GM19467 (cell line): ENCODE data around the gene OR10H1.
"Not testable (repeated sequence)": the region's sequence is repeated elsewhere in the genome, so short reads cannot be mapped to it uniquely, and the experiment has no call there.

Experiments
- ATAC-seq: cut with Tn5 transposase; IDR thresholded peaks from one replicate; pipeline ENCODE4 v1.9.1; 2021; ENCODE audit warnings: mild to moderate bottlenecking, moderate library complexity; ENCODE audit not compliant: unreplicated experiment

The OR10H1 gene

DNA sequence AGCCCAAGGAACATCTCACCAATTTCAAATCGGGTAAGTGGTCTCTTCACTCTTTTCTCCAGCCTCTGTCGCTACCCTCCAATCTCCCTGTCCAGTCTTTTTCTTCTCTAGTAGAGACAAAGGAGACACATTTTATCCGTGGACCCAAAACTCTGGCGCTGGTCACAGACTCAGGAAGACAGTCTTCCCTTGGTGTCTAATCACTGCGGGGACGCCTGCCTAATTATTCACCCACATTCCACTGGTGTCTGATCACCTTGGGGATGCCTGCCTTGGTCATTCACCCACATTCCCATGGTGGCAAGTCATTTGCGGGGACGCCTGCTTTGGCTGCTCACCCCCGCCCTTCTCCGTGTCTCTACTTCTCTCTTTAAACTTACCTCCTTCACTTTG lies 13.8 kb upstream of the OR10H1 start:
- ATAC-seq, result no peak

DNA sequence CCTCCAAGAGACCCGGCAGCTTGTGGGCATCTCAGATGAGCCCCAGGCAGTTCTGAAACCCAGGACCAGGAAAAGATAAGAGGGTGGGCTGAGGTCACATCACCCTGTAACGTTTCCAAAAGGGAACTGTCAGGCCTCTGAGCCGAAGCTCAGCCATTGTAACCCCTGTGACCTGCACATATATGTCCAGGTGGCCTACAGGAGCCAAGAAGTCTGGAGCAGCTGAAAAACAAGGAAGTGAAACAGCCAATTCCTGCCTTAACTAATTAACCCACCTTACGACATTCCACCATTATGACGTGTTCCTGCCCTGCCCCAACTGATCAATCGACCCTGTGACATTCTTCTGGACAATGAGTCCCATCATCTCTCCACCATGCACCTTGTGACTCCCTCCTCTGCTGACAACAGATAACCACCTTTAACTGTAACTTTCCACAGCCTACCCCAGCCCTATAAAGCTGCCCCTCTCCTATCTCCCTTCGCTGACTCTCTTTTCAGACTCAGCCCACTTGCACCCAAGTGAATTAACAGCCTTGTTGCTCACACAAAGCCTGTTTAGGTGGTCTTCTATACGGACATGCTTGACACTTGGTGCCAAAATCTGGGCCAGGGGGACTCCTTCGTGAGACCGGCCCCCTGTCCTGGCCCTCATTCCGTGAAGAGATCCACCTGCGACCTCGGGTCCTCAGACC lies 13.3 kb upstream of the OR10H1 start:
- ATAC-seq, result not testable (repeated sequence)

DNA sequence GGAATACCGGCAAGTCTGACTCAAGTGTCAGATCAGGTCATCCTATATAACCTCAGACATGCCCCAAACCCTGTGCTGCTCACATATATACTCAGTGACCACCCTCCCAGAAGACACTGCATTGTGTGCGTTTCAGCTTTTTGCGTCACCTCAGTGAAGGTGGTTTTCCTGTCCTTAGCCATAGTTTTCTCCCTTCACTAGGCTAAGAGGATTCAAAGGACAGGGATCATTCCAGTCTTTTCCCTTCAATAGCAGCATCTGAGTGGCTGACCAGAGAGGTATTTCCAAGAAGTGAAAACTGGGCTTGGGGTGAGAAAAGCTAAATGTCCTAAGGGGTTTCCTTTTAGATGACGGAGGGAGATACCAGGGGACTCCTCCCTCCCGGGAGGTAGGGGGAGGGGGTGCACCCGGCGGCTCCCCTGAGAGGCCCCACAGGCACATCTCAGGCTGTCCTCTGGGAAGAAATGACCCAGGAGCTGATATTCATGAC lies 12.7 kb upstream of the OR10H1 start:
- no peak for ATAC-seq

DNA sequence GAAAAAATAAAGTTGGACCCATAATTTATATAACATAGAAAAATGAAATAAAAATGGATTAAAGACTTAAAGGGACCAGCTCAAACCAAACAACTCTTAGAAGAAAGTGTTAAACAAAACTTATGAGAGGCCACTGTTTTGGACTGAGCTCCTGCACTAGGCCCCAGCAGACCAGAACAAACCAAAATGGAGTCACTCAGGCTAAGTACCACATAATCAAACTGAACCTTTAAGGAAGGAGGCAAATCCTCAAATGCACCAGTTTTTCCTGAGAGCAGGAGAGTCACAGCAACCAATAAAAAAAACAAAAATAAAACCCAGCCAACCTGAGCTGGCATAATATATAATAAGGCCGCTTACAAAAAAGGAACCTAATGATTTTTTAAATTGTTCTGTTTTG lies 10.3 kb upstream of the OR10H1 start:
- no peak for ATAC-seq

DNA sequence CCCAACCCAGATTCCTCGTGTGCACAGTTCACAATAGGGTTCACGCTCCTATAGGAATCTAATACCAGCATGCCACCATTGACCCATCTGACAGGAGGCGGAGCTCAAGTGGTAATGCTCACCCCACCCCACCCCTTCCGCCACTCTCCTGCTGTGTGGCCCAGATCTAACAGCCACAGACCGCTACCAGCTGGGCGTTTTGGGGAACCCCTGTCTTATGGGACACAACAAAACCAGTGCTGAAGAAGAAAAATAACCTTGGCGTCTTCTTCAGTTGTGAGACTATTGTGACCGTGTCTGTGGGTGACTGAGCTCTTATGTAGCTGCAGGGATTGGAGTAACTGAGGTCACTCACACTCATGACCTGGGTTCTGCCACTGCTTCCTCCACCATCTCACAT lies 5.2 kb upstream of the OR10H1 start:
- no peak for ATAC-seq

DNA sequence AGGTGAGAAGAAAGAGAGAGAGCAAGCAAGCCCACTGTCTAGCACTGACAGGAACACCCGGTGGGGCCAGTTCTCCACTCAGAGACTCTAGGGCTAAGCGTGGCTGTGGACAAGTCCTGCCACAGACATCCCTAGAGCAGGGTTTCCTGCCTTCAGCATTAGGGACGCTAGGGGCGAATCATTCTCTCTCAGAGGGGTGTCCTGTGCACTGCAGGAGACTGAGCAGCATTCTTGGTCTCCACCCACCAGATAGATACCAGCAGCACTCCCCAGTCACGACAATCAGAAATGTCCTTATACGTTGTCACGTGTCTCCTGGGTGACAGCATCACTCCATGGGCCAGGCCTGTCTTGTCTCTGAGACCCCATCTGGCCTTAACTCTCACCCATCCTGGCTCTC lies 1.5 kb downstream of the OR10H1 start:
- ATAC-seq, result no peak

DNA sequence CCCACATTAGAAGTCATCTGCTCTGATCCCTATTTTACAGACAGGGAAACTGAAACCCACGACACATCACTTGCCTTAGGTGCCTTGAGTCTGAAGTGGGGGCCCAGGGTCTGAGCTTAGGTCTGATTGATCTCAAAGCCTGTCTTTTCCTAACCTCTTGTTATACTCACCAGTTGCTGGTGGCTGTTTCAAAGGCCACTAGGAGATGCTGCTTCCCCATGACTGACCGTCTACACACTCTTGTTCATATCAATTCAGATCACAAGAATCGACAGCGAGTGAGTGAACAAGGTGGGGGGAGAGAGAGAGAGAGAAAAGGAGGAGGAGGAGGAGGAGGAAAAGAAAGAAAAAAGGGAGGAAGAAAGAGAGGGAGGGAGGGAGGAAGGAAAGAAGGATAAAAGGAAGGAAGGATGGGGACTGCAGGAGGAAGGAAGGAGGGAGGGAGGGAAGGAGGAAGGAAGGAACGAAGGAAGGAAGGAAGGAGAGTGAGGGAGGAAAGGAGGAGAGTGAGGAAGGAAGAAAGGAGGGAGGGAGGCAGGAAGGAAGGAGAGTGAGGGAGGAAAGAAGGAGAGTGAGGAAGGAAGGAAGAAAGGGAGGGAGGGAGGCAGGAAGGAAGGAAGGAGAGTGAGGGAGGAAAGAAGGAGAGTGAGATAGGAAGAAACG lies 3.3 kb downstream of the OR10H1 start:
- ATAC-seq, result no peak

DNA sequence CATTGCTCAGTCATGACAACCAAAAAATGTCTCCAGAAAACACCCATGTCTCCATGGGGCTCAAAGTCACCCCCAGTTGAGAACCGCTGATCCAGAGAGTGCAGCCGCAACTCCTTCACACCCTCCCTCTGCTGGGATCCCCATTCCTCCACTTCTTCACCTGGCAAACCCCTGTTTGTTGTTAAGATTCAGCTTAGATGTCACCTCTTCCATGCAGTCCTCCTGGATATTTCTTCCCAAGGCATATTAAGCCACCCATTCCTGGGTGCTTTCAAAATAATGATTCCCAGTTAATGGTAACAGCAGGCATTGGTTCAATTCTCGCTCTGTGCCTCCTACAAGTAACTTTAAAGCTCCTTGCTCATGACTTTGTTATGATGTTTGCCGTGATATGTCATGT lies 4.0 kb downstream of the OR10H1 start:
- no peak for ATAC-seq

DNA sequence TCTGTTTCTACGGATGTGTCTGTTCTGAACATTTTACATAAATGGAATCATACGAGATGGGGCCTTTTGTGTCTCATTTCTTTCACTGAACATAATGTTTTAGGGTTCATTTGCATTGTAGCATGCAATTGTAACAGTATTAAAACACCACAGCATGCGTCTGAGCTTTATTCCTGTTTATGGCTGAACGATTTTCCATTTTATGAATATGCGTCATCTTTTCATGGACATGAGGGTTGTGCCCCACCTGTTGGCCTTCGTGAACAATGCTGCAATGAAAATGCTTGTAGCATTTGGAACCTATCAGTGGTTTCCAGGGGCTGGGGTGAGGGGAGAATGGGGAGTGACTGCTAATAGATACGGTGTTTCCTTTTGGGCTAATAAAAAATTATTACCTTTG lies 5.1 kb downstream of the OR10H1 start:
- no peak for ATAC-seq

DNA sequence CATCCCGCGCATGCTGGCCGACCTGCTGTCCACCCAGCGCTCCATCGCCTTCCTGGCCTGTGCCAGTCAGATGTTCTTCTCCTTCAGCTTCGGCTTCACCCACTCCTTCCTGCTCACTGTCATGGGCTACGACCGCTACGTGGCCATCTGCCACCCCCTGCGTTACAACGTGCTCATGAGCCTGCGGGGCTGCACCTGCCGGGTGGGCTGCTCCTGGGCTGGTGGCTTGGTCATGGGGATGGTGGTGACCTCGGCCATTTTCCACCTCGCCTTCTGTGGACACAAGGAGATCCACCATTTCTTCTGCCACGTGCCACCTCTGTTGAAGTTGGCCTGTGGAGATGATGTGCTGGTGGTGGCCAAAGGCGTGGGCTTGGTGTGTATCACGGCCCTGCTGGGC lies 21.2 kb downstream of the OR10H1 start:
- not testable (repeated sequence) for ATAC-seq

DNA sequence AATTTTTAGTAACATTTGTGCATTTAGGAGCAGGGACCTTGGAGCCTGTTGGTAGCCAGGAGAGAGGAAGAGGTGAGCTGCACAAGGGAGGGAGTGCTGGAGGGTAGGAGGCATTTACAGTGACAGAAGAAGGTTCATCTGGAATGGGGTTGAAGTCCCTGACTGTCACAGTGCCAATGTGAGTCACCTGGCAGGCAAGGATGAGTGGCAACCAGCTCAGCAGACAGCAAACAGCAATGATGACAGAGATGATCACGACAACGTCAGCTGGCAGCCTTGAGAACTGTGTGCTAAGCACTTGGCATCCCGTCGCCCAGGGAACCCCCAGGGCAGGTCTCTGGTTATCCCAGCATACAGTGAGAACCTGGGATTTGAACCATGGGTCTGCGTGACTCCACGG lies 25.4 kb downstream of the OR10H1 start:
- ATAC-seq, result no peak

DNA sequence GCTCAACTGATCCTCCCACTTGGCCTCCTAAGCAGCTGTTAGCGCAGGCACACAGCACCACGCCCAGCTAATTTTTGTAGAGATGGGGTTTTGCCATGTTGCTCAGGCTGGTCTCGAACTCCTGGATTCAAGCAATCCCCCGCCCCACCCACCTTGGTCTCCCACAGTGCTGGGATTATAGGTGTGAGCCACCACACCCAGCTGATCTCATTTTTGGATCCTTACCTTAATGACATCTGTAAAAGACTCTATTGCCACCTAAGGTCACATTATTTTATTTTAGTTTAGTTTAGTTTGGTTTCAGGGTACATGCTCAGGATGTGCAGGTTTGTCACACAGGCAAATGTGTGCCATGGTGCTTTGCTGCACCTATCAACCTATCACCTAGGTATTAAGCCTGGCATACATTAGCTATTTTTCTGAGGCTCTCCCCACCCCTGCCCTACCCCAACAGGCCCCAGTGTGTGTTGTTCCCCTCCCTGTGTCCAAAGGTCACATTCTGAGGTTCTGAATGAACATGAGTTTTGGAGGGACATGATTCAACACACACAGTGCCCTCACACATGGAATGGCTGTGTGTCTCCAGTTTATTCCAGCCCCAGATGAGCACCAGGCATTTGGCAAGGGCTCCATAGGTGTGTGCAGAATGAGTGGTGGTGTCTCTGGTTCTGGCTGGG lies 26.7 kb downstream of the OR10H1 start:
- no peak for ATAC-seq

DNA sequence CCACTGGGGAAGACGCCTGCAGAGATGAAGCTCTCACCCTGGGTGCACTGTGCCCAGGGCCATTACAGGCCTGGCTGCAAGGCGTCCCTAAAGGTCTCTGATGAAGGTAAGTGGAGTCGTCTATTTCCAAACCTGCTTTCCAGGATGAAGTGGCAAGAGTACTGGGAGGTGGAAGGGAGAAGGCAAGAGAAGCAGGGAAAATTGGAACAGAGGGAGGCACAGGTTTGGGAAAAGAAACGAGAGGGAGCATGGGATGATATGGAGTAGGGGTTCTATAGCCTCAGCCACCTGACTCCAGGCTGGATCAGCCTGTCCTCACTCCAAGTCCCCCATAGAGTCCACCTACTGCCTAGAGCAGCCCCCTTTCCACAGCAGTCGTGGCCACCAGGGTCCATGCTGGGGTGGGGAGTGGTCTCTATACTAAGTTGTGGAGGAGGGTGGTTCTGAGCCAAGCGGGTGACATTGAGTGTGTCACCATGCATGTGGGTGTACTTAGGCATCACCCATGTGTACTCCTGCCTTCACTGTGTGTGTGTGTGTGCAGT lies 27.8 kb downstream of the OR10H1 start, which contains the start of gene OR10H5:
Gene OR10H5, plus strand, starts transcription at position 51 of the 545 bp plus-strand sequence. CDS start 6,388 bp downstream, outside the sequence.
- no peak for ATAC-seq

DNA sequence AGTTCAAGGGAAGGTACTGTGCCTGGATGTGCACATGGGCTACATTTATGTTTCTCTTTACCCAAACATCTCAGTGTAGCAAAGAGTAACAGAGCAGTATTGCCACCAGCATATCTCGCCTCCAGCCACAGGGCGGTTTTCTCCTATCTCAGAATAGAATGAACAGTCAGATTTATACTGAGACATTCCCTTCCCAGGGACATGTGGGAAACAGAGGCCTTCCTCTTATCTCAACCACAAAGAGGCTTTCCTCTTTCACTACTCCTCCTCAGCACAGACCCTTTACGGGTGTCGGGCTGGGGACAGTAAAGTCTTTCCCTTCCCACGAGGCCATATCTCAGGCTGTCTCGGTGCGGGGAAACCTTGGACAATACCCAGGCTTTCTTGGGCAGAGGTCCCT lies 32.6 kb downstream of the OR10H1 start:
- ATAC-seq, result not testable (repeated sequence)

DNA sequence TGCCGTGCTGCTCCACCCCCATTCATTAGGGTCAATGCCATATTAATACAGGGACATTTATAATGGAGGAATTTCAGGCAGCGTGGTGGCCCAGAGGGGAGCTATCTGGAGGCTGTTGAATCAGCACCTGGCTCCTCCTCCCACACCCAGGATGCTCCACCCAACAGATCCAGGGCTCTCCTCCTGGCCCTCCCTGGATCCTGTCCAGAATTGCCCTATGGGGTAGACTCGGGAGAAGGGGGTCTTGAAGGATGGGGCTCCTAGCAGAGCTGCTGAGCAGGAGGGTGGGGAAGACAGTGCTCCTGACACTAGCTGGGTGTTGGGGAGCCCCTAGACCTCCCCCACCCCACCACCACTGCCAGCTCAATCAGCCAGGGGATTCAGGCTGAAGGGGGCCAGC lies 33.3 kb downstream of the OR10H1 start:
- ATAC-seq, result no peak

DNA sequence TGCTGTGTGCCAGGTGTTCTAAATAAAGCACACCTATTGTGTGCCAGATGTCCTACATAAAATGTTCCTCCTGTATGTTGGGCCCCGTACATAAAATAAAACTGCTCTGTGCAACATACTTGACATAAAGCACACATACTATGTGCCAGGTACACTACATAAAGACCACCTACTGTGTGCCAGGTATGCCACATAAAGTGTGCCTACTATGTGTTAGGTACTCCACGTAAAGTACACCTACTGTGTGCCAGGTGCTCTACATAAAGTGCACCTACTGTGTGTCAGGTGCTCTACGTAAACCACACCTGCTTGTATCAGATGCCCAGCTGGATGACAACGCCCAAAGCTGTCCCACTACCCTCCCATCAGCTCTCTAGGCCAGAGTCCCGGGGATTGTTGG lies 33.8 kb downstream of the OR10H1 start:
- no peak for ATAC-seq

DNA sequence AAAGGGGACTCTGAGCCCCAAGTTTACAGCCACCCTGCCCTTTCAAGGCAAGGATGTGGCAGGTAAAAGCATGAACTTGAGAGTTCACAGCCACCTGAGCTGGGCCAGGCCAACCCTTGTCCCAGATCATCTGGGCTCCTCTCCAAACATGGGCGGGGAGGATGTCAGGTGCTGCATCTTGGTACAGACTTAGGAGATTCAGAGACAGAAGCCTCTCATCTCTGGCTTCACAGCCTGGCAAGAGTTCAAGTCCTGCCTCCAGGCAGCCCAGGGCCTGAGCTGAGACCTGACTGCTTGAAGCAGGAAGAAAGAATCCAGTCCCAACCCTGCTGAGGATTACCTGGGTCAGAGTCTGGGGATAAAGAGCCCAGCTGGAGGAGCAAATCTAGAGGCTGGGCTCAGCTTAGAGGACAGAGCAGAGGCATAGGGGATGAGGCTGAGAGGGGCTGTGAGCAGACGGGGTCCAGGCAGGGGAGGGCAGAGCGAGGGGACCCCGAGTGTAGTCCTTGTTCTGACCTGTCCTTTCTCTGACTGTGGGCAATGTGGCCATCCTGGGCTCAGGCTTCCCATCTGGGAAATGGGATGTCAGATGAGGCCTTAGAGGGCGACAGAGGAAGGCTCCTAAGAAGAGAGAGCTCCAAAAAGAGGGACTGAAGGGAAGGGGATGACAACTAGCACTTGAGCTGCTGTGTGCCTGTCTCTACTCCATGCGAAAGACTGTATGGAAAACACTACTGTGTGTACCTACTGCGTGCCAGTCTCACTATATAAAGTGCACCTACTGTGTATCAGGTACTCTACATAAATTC lies 34.6 kb downstream of the OR10H1 start:
- ATAC-seq, result no peak

DNA sequence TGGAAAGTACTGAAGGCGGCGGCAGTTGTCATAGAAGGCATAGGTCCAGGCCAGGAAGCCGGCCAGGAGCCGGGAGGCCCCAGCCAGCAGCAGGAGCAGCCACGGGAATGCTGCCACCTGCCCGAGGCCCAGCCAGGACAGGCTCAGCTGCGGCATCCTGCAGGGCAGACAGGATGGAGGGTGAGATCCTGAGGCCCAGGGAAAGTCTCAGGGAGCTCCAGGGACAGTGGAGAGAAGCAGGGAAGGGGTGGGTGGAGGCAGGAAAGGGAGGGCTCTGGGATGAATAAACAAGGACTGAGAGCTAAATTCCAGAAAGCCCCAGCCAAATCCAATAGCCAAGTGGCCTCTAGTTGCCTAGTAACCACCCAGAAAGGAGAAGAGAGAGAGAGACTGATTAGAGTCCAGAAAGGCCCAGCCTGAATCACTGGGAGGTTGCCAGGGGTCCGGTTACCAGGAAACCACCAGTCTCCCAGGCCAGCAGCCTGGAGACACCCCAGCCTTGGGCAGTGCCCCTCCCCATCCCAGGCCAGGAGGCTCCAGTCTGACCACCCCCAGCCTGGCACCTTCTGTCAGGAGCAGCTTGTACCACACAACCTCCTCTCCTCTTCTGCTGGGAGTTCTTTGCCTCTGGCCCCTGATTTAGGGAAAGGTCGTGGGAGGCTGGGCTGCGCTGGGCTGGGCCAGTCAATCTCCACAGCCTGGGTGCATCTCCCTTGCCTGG lies 35.5 kb downstream of the OR10H1 start:
- no peak for ATAC-seq

DNA sequence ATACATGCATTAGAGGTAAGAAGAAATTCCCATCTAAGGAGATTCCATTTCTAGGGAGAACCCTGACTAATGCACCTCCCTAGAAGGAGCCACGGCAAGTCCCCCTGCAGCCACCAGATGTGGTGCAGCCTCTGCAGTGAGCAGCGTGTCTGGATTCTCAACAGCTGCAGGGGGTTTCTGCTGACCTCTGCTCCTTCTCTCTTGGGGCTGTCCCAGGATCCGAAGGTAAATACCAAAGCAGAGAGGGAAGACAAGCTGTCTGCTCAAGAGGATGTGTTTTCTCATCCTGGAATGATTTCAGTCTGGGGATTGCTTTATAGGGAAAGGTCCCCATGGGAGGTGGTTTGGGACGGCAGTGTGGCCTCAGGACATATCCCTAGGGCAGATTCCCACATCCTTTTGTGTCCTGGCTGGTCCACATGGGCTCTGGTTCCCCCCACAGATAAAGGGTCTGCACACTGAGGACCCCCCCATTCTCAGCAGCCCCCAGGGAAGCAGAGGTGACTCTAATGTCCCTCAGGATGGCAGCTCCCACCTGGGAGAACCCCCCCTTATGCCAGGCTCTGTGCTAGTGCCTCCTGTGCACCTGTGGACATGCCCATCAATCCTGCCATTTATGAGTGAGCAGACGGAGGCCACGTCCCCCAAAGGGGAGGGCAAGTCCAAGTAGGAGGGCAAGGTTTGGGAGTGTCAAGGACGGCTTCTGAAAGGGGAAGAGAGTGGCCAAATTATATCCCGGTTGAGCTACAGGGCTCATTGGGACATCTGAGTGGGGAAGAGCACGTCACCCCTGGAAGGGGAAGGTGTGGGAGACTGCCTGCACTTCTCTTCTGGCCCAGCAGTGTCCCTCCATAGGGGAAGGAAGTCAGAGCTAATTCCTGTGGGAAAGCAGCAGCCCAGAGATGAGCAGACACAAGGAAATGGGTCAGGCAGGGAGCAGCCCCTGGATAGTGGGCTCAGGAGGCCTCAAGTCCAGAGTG lies 38.2 kb downstream of the OR10H1 start:
- ATAC-seq, result no peak
